PC-3 (cell line): ENCODE results near the gene RTP1. TPM values are rescaled to one million over a fixed set of nuclear protein-coding genes. Genes with fewer than 3 reads are reported as not detected.

Source experiments
- ATAC-seq: fragments of 200-7000 bp; cut with Tn5 transposase; 2 replicates; pipeline ENCODE4 v1.9.1; 2020; ENCODE audit warnings: mild to moderate bottlenecking, moderate library complexity
- BruUV-seq: library from RNA; stranded (reverse); fragments of 400-500 nt; replicated peaks from 2 replicates; lab custom pipeline; 2021; lab: Mats Ljungman, UMichigan
- CTCF ChIA-PET: fragments of 300-600 bp; sonication (Branson Sonifier 250); formaldehyde crosslinking; loops from one replicate; lab custom pipeline; 2022; ENCODE audit warnings: antibody characterized with exemption; lab: Charles Lee
- POLR2A ChIA-PET: fragments of 300-600 bp; sonication (Branson Sonifier 250); formaldehyde crosslinking; loops from one replicate; lab custom pipeline; 2022; ENCODE audit warnings: antibody characterized with exemption; ENCODE audit not compliant: unreplicated experiment; lab: Charles Lee
- DNase-seq: peaks from one replicate; pipeline ENCODE4 v3.0.0-alpha.2; 2015
- H2AFZ ChIP-seq: fragments of 300-600 bp; sonication (generic); 2 replicates; pipeline ENCODE4 v1.6.0; 2016; ENCODE audit warnings: antibody characterized with exemption, low read length
- H3F3A ChIP-seq: fragments of 300-600 bp; sonication (generic); one replicate; pipeline ENCODE4 v1.6.0; 2017; ENCODE audit warnings: antibody characterized with exemption, low read length, control low read depth, mild to moderate bottlenecking; ENCODE audit not compliant: unreplicated experiment
- H3K27ac ChIP-seq: fragments of 300-600 bp; sonication (generic); 2 replicates; pipeline ENCODE4 v1.5.1; 2016; ENCODE audit warnings: mild to moderate bottlenecking, low read length
- H3K27me3 ChIP-seq: fragments of 300-600 bp; sonication (generic); 2 replicates; pipeline ENCODE4 v1.6.1; 2016; ENCODE audit warnings: low read length, mixed read lengths
- H3K36me3 ChIP-seq: fragments of 300-600 bp; sonication (generic); 2 replicates; pipeline ENCODE4 v1.6.1; 2016; ENCODE audit warnings: low read depth, mixed run types, low read length, mixed read lengths
- H3K4me1 ChIP-seq: fragments of 300-600 bp; sonication (generic); 2 replicates; pipeline ENCODE4 v1.5.1; 2016; ENCODE audit warnings: low read length; ENCODE audit not compliant: insufficient read depth
- H3K4me2 ChIP-seq: fragments of 300-600 bp; sonication (generic); 2 replicates; pipeline ENCODE4 v1.6.0; 2016; ENCODE audit warnings: low read length
- H3K4me3 ChIP-seq: fragments of 300-600 bp; sonication (generic); 2 replicates; pipeline ENCODE4 v1.5.1; 2016; ENCODE audit warnings: mild to moderate bottlenecking, low read length, mixed read lengths
- H3K79me2 ChIP-seq: fragments of 300-600 bp; sonication (generic); 2 replicates; pipeline ENCODE4 v1.6.1; 2017; ENCODE audit warnings: low read length, mixed read lengths
- H3K9ac ChIP-seq: fragments of 300-600 bp; sonication (generic); 2 replicates; pipeline ENCODE4 v1.6.0; 2016; ENCODE audit warnings: mild to moderate bottlenecking, low read length
- H3K9me2 ChIP-seq: fragments of 300-600 bp; sonication (generic); replicated peaks from 2 replicates; pipeline ENCODE4 v1.6.1; 2016; ENCODE audit warnings: mixed run types, low read length, mixed read lengths
- H3K9me3 ChIP-seq: fragments of 300-600 bp; sonication (generic); 2 replicates; pipeline ENCODE4 v1.6.1; 2016; ENCODE audit warnings: low read length, mixed read lengths
- H4K20me1 ChIP-seq: fragments of 300-600 bp; sonication (generic); 2 replicates; pipeline ENCODE4 v1.6.1; 2016; ENCODE audit warnings: low read length, mixed read lengths
- EZH2 ChIP-seq: fragments of 300-600 bp; sonication (generic); IDR thresholded peaks from one replicate; pipeline ENCODE4 v1.6.1; 2017; ENCODE audit warnings: antibody characterized with exemption, mild to moderate bottlenecking, low read length; ENCODE audit not compliant: unreplicated experiment
- EZH2phosphoT487 ChIP-seq: fragments of 300-600 bp; sonication (generic); IDR thresholded peaks from 2 replicates; pipeline ENCODE4 v1.6.1; 2018; ENCODE audit warnings: mild to moderate bottlenecking, antibody characterized with exemption, low read length, borderline replicate concordance
- intact Hi-C: fragments of 100-400 bp; cut with micrococcal nuclease; formaldehyde crosslinking; loops from 2 replicates; pipeline ENCODE4 v1.9.0; 2023
- total RNA-seq: library from RNA; depleted of rRNA; stranded (reverse); fragments of >200 nt; gene quantifications from 2 replicates; pipeline ENCODE4 v1.2.3, GENCODE V29; 2014
- TF ChIP-seq, protein P1 (sequence below): fragments of 300-600 bp; sonication (generic); conservative IDR thresholded peaks from 2 replicates; pipeline ENCODE4 v1.5.1; 2017; ENCODE audit warnings: antibody characterized with exemption, low read depth, mild to moderate bottlenecking, low read length

Gene RTP1
- total RNA-seq, 1 experiment from 2014 or later, result not detected

DNA sequence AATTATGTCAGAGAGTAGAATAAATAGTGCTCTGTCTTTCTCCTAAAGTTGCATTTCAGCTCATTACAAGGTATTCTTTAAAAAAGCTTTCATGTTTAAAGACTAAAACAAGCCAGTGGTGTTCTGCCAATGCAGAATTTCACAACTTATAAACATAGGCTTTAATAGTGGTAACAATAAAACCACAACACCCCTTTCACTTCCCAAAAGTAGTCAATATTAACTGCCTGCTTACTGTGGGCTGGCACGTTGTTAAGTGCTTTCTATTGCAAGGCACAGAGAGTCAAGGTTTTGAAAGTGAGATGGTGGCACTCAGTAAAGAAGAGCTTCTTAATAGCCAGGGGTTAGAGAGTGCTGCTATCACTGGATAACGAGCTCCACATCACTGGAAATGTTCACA is 8.4 kb upstream of the RTP1 start:
- Histone ChIP-seq H3K27ac (no peak overlapping the region), H3K9me2 (no peaks in the 10 kb centered on the region), H3K4me1 (peaks cover 35% of the 10 kb centered on the region), H3K36me3 (no peaks in the 10 kb centered on the region), H3K27me3 (no peaks in the 10 kb centered on the region), H3K79me2 (no peaks in the 10 kb centered on the region), H3K4me3 (no peak overlapping the region), H2AFZ (no peak overlapping the region), H3F3A (peaks cover 10% of the 10 kb centered on the region), H3K9ac (no peak overlapping the region), H3K9me3 (no peaks in the 10 kb centered on the region), H3K4me2 (no peak overlapping the region), H4K20me1 (no peaks in the 10 kb centered on the region)
- BruUV-seq, result no TSS peak
- no peak for DNase-seq
- POLR2A ChIA-PET, result no interaction called here
- CTCF ChIA-PET, result no interaction called here
- intact Hi-C loops, result no loop called here
- TF ChIP-seq, protein P1, sequence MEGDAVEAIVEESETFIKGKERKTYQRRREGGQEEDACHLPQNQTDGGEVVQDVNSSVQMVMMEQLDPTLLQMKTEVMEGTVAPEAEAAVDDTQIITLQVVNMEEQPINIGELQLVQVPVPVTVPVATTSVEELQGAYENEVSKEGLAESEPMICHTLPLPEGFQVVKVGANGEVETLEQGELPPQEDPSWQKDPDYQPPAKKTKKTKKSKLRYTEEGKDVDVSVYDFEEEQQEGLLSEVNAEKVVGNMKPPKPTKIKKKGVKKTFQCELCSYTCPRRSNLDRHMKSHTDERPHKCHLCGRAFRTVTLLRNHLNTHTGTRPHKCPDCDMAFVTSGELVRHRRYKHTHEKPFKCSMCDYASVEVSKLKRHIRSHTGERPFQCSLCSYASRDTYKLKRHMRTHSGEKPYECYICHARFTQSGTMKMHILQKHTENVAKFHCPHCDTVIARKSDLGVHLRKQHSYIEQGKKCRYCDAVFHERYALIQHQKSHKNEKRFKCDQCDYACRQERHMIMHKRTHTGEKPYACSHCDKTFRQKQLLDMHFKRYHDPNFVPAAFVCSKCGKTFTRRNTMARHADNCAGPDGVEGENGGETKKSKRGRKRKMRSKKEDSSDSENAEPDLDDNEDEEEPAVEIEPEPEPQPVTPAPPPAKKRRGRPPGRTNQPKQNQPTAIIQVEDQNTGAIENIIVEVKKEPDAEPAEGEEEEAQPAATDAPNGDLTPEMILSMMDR, result no peak
- TF ChIP-seq EZH2phosphoT487, result no peak
- no peak for TF ChIP-seq EZH2
- no peak for ATAC-seq

DNA sequence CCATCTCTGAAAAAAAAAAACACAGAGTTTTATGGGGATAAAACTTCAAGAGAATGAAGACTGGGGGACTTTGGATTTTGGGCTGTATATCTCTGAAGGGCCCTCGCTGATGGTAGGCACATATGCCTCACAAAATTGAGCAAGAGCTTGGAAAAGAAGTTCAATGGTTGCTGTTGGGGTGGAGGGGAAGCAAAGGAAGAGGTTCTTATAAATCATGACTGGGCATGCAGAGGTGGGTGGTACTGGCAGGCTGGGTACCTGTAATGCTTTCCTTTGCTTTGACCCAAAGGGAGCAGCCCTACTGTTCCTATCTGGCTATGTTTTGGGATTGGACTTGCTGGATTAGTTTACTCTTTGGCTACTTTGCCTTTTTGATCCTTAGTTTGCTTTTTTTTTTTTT is 6.0 kb upstream of the RTP1 start:
- Histone ChIP-seq H3K4me1 (peaks cover 29% of the 10 kb centered on the region), H3F3A (peaks cover 10% of the 10 kb centered on the region), H3K27ac (no peak overlapping the region), H3K36me3 (no peaks in the 10 kb centered on the region), H3K27me3 (no peaks in the 10 kb centered on the region), H3K4me2 (no peak overlapping the region), H2AFZ (no peak overlapping the region), H3K9me3 (no peaks in the 10 kb centered on the region), H3K79me2 (no peaks in the 10 kb centered on the region), H3K9me2 (no peaks in the 10 kb centered on the region), H3K9ac (no peak overlapping the region), H3K4me3 (no peak overlapping the region), H4K20me1 (no peaks in the 10 kb centered on the region)
- intact Hi-C loops, result no loop called here
- no peak for DNase-seq
- POLR2A ChIA-PET, result no interaction called here
- ATAC-seq, result no peak
- TF ChIP-seq, protein P1, result no peak
- CTCF ChIA-PET, result interaction anchor here (0.6 kb wide), 1 partner anchor 52 kb away, joined by 4 read pairs; no protein-coding TSS in a partner anchor
- no TSS peak for BruUV-seq

DNA sequence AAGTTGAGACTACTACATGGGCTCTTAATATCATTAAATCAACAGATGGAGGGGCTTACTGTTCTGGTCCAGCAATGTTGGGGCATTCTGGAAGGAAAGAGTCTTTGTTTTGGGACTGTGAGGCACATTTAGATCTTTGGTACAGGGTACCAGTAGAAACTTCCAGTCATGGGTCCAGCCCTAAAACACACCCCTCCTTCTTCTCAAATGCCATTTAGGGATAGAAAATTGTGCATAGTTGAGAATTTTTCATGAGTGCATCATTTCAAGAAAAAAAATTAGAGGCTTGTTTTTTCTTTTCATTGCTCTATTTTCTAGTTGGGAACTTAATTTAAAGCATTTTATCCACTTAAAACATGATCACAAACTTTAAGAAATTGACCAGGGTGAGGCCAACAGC is 4.1 kb upstream of the RTP1 start:
- CTCF ChIA-PET, result no interaction called here
- intact Hi-C loops, result no loop called here

More for the DNA sequence above, 4.1 kb upstream of the RTP1 start:
- Histone ChIP-seq H4K20me1 (no peaks in the 10 kb centered on the region), H3K27ac (no peak overlapping the region), H3K36me3 (no peaks in the 10 kb centered on the region), H3K79me2 (no peaks in the 10 kb centered on the region), H3K27me3 (no peaks in the 10 kb centered on the region), H3K4me2 (no peak overlapping the region), H3K4me3 (no peak overlapping the region), H3K9me3 (no peaks in the 10 kb centered on the region), H3K9ac (no peak overlapping the region), H3K9me2 (no peaks in the 10 kb centered on the region), H3F3A (no peaks in the 10 kb centered on the region), H2AFZ (no peak overlapping the region), H3K4me1 (peaks cover 11% of the 10 kb centered on the region)
- POLR2A ChIA-PET, result no interaction called here
- DNase-seq, result no peak
- TF ChIP-seq, protein P1, result no peak
- no peak for TF ChIP-seq EZH2phosphoT487
- no peak for TF ChIP-seq EZH2
- no peak for ATAC-seq
- no TSS peak for BruUV-seq
